Measurements from ENCODE around the gene TIAM1. TPM values are rescaled to one million over a fixed set of nuclear protein-coding genes. Genes with fewer than 3 reads are reported as not detected.

TIAM1 gene
- total RNA-seq, 4 donors from 2014 or later: 85.1 to 114 (median 99.6) TPM

DNA sequence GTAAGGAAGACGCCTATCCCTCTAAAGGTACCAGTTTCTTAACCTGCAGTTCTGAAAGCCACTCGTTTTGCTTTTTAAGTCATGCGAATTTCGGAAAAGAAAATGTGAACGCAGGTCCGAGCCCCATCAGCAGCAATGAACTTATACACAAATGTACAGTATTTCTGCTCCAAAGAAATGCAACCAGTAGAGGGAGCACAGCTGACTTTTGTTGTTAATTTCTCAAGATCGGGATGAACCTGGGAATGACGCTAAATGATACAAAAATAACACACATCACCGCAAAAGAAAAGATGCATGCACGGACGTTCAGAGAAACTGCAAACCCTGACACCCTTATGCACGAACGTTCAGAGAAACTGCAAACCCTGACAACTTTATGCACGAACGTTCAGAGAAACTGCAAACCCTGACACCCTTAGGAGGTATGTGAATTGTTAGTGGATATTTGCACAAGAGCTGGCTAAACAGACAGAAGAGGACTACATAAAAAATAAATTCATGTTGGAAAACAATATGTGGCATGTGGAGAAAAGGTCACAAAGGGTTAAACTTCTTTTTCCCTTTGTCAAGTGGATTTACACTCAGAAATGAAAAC lies 3.5 kb upstream of the TIAM1 start:
- intact Hi-C loops (cut with DNase I; ENCODE audit: low total_unique reads): no loop called here
- no peak for DNase-seq (ENCODE audit: low spot score in 2 of 2)
- 38 to 42% methylated on average over 15 of the region's 15 CpGs for WGBS, 2 donors
- no peak for TF ChIP-seq CTCF (IDR thresholded peaks at IDR 0.05)
- TF ChIP-seq POLR2A (IDR thresholded peaks at IDR 0.05): no peak
- no peak overlapping the region for H3K4me3 ChIP-seq (ENCODE audit: low read depth, poor library complexity, severe bottlenecking)

DNA sequence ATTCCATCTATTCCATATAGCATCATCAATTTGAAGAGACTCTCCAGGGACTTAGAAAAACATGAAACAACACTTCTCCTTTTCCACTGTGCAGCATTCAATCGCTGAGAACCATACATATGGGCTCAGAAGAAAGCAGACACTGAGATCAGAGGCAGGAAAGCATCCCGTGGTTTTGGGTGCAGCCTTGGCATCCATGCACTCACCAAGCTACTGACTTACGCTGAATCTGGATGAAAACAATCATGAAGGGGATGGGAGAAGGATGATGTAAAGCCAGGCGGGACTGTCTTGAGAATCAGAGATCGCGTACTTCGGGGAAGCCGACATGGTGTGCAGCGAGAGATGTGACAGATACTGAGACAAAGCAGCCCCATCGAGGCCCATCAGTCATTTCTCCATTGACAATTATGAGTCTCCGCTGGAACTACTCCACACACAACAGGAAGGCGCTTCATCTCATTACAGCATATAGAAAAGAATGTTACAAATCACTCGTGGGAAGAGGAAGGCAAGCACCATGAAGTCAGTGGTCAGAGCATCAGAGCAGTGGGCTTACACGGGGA lies 2.3 kb upstream of the TIAM1 start:
- 65 to 72% methylated on average over 14 of the region's 14 CpGs for WGBS, 2 donors
- no peak overlapping the region for H3K4me3 ChIP-seq (ENCODE audit: low read depth, poor library complexity, severe bottlenecking)
- TF ChIP-seq POLR2A (IDR thresholded peaks at IDR 0.05) (no peak), CTCF (IDR thresholded peaks at IDR 0.05) (no peak)
- intact Hi-C loops (cut with DNase I; ENCODE audit: low total_unique reads): no loop called here
- no peak for DNase-seq (ENCODE audit: low spot score in 2 of 2)

- 77 to 90% methylated on average over 2 of the region's 2 CpGs for WGBS, 2 donors
- no peak for DNase-seq (ENCODE audit: low spot score in 2 of 2)
- H3K4me3 ChIP-seq (ENCODE audit: low read depth, poor library complexity, severe bottlenecking): no peak overlapping the region
- TF ChIP-seq POLR2A (IDR thresholded peaks at IDR 0.05) (no peak), CTCF (IDR thresholded peaks at IDR 0.05) (no peak)
- intact Hi-C loops (cut with DNase I; ENCODE audit: low total_unique reads): no loop called here
These were observed 1.1 kb upstream of the TIAM1 start for GRCh38 chr21:31345136-31345535.

DNA sequence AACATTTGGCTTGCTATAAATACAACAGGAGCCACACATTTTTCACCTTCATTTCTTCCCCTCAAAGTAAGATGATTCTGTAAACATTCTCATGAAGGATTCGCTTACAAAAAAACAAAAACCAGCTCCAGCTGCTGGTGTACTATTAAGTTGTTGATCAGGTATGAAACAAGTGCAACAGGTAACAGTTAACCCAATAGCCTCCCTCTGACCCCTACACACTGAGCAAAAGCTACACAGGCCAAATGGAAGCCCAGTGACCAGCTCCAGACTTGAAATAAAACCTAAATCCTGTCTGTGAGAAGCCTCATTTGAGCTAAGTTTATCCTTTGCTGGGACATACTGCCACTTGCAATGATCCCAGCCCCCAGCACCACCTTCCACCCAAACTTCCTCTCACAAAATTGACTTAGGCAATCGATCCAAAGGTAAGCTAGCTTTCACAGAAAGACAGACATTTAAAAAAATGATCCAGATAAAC lies 991 bp downstream of the TIAM1 start:
- intact Hi-C loops (cut with DNase I; ENCODE audit: low total_unique reads): no loop called here
- DNase-seq (ENCODE audit: low spot score in 2 of 2): no peak
- 32 to 35% methylated on average over 2 of the region's 2 CpGs for WGBS, 2 donors
- TF ChIP-seq CTCF (IDR thresholded peaks at IDR 0.05) (no peak), POLR2A (IDR thresholded peaks at IDR 0.05) (no peak)
- H3K4me3 ChIP-seq (ENCODE audit: low read depth, poor library complexity, severe bottlenecking): no peak overlapping the region

GRCh38 chr21:31342348-31342747 lies 1.7 kb downstream of the TIAM1 start:
- no peak overlapping the region for H3K4me3 ChIP-seq (ENCODE audit: low read depth, poor library complexity, severe bottlenecking)
- no peak for TF ChIP-seq CTCF (IDR thresholded peaks at IDR 0.05)
- WGBS, 2 donors: 51 to 57% methylated on average over 3 of the region's 3 CpGs
- intact Hi-C loops (cut with DNase I; ENCODE audit: low total_unique reads): no loop called here
- DNase-seq (ENCODE audit: low spot score in 2 of 2): no peak

All from lower leg skin (tissue), 4 donors.